GM18499 (cell line): ENCODE measurements around the gene GRIP2.

Experiments used
- ATAC-seq: cut with Tn5 transposase; IDR thresholded peaks from one replicate; pipeline ENCODE4 v1.9.1; 2021; ENCODE audit warnings: moderate number of reproducible peaks; ENCODE audit not compliant: insufficient read depth, unreplicated experiment

Gene GRIP2

DNA sequence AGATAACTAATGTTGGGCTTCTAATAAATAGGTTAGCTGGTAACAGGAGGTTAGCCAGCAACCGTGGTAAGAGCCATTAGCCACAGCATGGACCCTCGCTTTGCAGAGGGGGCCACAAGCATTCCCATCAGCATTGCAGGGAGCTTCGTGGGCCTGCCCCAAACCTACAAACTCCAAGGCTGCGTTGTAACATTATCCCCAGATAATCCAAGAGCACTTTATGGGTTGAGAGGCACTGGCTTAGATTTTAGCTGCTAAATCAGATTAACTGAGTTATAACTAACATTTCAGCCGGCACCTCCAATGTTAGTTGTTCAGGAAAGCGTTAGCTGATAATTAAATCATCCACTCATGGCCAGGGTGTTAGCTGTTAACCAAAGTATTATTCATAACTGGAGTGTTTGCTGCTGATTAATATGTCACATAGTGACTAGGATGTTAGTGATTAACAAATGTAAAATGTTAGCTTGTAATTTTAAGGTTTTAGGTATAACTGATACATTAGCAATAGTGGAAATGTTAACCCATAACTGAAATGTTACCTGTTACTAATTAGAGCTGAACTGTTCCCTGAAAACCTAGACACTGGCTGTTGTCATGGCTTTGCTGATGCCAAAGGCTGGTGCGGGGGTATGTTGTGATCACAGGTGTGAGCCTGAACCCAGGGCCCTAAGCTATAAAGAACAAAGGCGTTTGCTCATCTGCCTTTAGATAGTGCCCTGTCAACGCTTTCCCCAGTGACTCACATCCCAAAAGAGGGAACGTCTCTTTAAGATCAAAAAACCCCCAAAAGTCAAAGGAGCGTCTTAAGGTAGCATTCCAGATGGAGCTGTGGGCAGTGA is 81.5 kb downstream of the GRIP2 start:
- no peak for ATAC-seq

DNA sequence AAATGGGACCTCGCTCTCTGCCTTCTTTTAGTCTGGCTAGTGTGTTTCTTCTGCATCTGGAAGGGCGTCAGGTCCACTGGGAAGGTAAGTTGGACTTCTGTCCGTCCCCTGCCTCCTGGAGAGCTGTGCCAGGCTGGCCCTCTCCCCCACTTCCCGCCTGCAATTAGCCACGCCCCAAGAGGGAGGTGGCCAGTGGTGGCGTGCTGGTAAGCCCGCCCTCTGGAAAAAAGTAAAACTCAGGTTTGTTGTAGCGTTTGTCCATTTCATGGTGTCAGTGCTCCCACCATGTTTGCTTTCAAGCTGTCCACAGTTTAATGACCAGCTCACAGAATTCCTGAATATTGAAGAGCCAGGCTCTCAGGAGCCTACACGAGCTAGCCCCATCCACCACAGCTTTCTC is 82.1 kb downstream of the GRIP2 start:
- ATAC-seq: no peak

DNA sequence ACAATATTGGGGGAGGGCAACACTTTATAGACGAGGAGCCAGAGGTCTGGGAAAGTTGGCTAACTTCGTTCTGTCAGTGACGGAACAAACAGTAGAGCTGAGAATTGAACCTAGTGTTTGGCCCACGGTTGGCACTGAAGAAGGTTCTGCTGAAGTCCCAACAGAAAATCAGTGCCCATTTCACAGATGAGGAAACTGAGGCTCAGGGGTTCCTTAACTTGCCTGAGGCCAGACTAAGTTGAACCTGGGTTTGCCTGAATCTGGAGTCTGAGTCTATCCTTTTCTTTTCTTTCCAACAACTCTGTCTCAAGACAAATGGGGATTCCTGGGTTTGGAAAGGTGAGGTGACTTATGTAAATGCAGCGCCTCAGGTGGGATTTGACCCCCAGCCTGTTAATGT is 82.7 kb downstream of the GRIP2 start:
- ATAC-seq: no peak

DNA sequence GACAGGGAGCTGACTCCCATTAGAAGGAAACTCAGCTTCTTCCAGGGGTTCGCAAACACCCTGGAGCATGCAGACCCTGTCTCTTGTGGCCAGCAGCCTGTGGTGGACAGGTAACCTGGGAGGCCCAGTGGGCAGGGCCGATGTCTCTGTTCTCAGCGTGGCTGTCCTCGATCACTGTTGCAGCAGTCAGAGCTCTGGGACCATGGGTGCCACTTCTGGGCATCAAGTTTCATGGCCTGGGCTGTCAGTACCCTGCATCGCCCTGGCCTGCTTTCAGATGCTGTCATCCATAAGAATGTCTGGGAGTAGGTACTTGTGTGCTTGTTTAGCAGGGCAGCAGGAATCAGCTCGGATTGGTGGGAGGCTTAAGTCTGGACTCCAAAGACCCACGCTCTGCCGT is 83.3 kb downstream of the GRIP2 start:
- no peak for ATAC-seq

DNA sequence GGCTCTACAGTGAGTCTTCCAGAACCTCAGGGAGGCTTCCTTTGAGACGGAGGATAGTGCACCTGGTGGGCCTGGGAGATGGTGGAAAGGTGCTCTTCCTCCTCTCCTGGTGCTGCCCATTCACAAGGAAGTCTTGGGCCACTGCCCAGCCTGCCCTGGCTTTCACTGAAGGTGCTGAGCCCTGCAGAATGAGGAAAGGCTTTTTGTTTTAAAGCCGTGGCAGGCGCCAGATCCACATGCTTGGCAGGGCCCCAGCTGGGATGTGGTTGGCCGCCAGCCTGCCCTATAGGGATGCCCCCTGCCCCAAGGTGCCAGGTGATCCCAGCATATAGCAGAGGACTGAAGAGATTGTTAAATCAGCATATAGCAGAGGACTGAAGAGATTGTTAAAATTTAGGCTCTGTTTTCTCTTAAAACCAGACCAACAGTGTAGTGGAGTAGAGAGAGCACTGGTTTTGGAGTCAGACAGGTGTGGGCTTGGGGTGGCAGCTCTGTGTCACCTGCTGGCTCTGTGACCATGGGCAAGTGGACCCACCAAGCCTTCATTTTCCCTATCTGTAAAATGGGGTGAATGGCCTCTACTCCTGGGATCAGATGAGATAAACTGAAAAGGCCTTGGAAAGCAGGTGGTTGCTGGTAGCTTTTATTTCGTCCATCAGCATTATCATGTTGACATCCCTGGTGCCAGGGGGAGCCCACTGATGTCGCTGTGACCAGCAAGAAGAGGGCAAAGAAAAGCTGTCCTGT is 84.4 kb downstream of the GRIP2 start:
- no peak for ATAC-seq

DNA sequence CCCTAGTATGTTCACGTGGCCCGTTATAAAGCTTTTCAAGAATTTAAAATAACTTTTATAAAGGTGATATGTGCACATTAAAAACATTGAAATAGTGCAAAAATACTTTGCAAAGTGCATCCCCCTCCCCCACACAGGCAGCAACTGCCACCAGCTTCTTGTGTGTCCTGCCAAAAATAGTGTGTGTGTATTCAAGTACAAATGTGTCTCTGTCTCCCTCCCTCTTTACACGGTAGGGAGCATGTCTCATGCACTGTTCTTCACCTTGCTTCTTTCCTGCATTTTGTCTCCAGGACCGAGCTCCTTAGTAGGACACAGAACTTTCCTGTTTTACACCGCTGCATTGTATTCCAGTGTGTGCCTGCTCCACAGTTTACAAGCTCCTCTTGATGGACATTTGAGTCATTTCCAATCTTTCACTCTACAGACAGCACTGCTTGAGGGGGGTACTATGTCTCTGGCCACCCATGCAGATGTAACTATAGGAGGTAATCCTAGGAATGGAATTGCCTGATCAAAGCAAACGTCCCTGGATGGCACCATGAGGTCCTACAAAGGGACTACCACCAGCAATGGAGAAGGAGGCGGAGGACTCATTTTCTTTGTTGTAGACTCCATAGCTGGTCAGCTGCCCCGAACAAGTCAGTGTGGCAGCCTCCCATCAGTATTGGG is 85.4 kb downstream of the GRIP2 start:
- ATAC-seq: no peak

DNA sequence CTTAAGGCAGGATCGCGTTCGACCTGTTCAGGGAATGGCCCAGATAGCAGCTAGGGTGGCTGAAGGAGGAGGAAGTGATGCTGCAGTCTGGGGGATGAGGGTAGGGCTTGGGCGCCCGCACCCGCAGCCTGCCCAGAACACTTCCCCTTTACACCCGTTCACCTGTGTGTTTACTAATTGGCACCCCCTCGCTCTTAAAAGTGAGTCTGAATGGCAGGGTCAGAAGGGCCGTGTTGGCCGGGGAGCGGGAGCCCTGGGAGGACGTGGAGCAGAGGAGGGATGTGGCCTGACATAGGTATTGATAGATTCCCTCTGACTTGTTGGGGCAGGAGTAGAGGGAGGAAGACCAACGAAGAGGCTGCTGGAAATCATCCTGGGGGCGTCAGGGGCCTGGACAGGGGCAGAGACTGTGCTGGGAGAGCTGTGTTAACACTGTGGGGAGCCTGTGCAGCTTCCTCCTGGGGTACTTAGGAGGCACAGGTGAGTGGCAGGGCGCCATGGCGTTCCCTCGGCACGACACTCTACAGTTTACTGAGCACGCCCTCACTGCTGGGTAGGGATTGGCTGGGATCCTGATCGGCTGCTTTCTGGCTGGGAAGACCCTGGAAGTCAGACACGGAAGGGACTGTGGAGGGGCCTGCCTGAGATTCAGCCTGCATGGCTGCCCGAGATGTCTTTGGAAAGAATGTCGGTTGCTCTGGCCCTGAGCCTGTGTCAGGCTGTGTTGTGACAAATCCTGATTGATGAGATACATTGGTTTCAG is 86.1 kb downstream of the GRIP2 start:
- ATAC-seq: no peak

DNA sequence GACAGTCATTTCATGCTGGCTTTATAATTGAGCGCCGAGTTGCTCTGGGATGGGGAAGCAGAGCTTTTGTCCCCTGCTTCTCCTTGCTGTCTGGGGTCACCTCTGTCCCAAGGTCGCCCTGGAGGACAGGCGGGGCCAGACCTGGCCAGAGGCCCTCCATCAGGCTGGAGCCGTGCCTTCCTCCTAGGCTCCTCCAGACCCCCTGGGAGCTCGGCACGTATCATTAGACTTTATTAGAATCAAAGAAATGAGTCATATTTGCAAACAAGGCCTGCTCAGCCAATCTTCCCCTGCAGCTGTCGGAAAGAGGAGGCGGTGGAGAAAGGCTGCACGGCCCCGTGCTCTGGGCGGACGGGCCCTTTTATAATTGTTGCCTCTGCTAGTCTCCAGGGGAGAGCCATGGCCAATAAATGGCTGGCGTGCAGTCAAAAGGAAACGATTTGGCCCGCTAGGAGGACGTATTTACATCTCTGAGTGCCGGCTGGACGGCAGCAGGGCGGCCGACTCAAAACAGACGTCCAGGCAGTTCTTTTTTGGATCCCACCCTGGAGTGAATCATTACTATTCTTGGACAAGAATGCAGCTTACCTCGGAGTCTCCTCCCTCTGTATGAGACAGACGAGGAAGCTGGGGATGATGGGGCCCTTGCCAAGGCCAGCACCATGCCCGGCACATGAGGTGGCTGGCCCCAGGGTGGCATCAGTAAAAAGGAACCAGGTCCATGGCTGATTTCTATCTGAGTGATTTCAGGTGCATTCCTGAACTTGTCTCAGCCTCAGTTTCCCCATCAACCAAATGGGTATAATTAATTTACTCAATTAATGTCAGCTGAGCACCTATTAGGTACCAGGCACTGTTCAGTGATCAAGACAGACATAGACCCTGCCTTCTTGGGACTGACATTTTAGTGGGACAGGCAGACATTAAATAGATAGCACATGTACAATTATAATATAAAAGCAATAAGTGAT is 87.1 kb downstream of the GRIP2 start:
- no peak for ATAC-seq

DNA sequence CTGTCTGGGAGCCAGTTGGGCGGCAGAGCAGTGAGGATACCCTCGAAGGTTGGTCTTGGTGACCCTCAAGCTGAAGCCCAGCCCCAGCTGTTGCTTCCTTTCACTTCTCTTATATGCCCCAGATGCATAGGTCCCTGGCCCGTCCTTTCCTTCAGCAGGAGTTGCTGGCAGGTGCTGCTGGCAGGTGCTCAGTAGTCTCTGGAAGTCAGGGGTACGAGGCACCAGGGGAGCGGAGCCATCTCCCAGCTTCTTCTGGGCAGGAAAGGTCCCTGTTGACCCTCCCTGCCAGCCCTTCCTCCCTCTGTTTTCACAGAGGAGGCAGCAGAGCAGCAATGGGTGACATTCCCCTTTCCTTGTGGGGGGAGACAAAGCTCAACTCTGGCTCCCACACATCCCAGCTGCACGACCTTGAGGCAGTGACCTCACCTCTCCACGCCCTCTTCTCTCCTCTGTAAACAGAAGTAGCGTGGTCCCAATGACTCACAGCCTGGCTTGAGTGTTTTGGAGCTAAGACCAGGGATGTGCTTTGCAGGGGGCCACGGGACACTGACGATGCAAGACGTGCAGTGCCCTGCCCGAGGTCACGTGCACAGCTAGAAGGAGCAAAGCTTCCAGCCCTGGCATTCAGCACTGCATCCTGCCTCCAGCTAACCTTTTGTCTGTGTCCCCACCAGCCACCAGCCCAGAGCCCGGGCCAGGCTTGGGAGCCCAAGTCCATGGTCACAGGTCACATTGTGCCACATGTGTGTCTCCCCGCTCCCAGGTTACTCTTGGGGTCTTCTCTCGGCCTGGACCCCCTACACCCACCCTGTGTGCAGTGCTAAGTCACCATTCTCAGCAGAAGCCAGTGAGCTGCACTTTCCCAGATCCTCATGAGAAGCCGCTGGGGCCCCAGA is 88.0 kb downstream of the GRIP2 start:
- no peak for ATAC-seq

DNA sequence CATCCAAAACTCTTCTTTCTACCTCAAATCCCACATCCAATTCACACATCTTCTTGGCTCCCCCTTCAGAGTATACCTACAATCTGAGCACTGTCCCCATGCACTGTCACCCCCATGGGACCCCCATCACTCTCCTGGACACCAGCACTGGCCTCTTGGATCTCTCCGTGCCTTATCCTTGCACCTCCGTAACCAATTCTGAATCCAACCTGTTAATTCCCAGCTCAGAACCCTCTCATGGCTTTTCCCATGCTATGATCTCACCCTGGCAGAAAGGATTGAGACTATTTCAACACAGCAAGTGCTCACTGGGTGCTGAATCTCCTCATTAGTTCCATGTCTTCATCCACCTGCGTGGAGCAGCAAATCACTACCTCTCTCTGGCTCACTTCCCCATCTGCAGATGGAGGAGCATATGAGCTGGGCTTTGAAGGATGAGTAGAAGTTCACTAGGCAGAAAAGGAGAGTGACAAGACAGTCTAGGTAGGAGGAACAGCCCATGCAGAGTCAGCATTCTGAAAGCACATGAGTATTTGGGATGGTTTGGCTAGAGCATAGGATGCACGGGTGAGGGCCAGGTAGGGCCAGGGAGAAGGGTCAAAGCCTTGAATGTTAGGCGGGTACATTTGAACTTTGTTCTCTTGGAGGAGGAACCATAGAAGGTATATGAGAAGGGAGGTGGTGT is 89.1 kb downstream of the GRIP2 start:
- ATAC-seq: no peak

DNA sequence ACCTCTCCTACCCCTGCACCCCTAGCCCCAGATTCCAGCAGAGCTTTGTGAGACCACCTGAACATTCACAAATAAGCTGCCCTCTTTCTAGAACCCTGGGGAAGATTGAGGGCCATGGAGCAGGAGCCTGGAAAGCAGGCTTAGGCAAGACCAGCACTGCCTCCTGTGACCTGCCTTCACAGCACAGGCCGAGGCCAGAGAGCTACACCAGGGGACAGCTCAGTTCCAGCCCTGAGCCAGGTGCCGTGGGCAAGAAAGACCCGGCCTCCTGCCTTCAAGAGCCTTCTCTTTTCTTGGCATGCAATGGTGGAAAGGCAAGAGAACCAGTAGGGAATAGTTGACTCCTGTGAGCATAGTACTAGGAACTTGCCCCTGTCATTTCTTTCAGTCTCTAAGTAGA is 89.6 kb downstream of the GRIP2 start:
- no peak for ATAC-seq

DNA sequence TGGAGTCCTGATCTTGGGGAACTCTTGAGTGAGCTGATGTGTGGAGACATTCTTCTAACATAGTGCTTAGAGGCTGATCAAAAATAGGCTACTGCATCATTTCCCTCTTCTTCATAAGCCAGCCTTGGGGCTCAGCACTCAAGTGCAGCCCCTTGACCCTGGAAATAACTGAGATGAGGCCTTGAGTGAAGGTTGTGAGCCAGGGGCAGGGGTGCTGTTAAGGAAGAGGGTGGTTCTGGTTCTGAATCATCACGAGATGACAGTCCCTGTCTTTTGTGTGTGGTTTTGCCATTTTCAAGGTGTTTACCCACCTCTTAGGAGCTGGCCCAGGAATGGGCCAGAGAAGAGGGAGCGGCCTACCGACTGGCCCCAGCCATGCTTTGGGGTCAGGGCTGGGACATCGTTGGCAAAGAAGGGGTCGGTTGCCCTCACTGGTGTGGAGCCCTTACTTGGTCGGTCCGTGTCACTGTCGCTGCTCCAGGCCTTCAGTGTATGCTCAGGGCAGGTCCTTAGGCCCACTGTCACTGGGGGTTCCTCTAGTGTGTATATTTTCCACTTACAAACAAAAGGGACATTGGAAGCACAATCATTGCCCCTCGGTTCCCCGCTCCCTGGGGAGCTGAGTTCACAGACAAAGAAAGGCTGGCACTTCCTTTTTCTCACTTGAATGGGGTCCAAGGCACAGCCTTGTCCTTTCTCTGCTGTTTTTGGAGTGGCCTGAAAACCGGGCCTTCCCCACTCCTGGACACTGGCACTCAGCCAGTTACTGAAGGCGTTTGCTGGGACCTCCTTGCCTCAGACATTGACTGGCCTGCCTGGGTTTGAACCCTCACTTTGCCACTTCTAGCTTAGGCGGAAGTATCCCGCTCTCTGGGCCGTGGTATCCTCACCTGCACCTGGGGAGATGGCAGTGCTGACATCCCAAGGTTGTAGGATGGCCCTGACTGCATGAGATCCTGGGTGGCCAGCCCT is 91.1 kb downstream of the GRIP2 start:
- ATAC-seq: no peak

DNA sequence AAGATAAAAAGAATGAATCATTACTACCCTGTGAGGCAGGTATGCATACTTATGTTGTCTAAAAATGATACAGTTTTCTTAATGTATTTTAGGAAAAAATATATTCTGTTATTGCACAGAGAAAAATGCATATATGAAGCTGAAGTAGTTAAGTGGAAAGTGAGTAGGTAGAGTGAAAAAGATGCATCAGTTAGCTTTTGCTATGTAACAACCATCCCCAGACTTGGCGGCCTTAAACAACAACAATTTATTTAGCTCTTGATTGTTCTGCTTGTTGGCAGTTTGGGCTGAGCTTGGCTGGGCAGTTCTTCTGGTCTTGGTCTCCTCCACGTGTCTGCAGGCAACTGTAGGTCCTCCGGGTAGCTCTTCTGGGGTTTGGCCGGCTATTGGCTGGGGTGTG is 92.1 kb downstream of the GRIP2 start:
- no peak for ATAC-seq

DNA sequence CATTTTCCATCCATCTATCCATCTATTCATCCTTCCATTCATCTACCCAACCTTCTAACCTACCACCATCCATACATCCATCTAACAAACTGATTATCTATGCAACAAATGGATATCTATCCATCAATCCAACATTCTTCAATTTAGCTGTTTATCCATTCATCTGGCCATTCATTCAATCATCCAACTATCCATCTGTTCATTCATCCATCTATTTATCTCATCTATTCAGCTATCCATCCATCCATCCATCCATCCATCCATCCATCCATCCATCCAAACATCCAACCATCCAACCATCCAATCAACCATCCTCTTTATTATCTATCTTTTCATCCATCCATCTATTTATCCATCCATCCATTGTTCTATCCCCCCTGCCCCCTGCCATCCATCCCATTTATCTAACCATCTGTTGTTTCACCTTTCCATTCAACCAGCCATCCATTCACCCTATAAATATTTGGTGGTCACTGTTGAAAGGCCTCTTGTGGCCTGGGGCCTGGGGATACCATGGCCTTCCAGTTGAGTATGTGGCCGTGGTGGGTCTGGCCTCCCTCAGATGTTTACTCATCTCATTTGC is 93.1 kb downstream of the GRIP2 start:
- no peak for ATAC-seq

DNA sequence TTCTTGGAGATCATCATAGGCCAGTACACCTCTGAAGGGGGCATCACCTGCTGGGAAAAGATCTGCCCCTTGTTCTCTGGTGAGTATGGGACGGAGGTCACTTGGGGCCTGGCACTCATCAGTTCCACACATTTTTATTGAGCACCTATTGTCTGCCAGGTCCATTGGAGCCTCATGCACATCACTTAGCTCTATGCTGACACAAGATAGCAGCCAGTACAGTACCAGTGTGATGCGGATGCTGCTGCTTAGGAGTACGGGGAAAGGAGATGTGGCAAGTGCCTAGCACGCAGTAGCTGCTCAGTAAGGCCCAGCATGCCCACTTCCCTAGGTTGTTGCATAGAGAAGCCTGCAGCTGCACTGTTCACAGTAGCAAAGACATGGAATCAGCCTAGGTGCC is 94.4 kb downstream of the GRIP2 start:
- no peak for ATAC-seq

DNA sequence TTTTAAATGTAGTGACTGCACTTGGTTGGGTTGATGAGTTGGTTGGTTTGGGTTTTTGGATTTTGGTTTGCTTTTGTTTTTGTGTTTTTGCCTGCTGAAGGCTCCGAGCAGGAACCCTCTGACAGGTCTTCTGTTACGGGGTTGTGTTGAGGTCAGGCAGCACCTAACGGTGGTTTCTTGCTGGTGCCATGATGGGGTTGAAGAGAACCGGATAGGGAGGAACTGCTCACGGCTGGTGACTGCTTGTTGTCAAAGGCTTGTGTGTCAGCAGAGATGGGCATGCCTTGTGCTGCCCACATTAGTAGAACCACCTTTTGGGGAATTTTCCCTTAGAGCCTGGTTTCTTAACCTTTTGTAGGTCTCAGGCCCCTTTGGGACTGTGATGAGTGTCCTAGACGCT is 95.8 kb downstream of the GRIP2 start:
- ATAC-seq: no peak
